GM19193 (cell line): Measurements from ENCODE around the gene BPIFA1.

ENCODE experiments used
- POLR2A ChIP-seq: IDR thresholded peaks from 4 replicates; pipeline ENCODE4 v1.6.1; 2011; ENCODE audit not compliant: insufficient read depth, insufficient read length; ENCODE audit errors: extremely low read depth

BPIFA1 gene

DNA sequence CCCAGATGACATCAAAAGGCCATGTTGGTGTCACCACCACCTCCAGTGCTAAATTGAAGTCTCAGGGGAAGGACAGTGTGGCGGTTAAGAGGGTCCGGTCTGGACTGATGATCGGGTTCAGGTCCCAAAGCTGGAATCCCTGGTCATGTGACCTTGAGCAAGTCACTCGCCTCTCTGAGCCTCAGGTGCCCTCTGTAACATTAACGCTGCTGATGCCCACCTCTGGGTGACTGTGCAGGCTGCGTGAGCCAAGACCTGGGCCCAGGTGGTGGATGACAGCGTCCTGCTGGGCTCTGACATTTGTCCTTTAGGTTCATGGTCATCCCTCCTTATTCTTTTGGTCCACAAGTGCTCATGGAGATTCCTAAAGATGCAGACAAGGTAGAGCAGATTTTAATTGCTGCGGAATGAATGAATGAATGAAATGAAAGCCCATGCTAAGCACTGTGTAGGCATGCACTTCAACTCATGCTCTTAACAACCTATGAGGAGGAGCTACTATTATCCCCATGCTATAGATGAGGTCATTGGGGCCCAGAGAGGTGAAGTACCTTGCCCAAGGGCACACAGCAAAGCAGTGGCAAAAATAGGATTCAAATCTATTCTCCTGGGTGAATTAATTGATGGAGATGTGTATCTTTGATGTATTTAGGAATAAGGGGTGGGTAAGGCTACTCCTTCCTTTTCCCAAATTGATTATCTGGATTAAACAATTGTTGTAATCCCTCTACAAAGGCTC lies 46.6 kb downstream of the BPIFA1 start:
- no peak for TF ChIP-seq POLR2A

DNA sequence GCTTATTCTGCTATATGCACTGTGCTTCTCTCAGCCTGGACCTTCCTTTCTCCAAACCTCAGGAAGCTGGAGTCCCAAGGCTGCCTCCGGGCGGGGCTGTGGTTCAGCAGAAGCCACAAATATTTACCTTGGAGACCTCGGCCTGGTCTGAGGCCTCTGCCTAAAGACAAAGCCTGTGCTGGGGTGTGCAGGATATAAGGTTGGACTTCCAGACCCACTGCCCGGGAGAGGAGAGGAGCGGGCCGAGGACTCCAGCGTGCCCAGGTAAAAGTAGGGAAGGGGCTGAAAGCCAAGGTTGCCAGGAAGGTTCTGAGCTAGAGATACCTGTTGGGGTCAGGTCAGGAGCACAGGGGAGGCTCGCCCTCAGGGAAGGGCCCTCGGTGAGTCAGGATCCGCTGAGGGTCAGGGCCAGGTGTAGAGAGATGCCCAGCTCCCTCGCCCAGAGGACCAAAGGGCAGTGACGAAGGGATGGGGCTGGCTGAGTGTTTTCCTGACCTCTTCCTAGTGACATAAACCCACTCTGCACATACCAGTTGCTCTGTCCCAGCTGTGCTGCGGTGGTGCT lies 47.3 kb downstream of the BPIFA1 start, which contains the start of gene BPIFB1:
TSS of gene BPIFB1 (plus strand) at position 224 of the 565 bp plus-strand sequence. CDS start 2,860 bp downstream, outside the sequence.
- TF ChIP-seq POLR2A = no peak

DNA sequence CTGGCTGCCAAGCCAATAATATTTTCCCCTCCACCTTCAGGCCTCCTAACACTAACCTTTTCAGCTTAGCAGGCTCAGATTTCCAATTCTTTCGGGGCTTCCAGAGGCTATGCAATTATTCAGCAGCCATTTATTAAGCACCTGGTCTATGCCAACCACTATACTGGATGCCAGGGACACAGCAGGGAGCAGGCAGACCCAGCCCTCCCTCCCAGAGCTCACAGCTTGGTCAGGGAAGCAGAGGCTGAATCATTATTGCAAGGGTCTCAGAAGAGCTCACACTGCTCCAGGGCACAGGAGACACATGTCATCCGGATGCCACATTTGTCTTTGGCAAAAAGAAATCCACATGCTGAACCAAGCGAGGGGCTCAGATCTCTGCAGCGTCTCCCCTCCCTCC lies 48.5 kb downstream of the BPIFA1 start:
- TF ChIP-seq POLR2A = no peak

DNA sequence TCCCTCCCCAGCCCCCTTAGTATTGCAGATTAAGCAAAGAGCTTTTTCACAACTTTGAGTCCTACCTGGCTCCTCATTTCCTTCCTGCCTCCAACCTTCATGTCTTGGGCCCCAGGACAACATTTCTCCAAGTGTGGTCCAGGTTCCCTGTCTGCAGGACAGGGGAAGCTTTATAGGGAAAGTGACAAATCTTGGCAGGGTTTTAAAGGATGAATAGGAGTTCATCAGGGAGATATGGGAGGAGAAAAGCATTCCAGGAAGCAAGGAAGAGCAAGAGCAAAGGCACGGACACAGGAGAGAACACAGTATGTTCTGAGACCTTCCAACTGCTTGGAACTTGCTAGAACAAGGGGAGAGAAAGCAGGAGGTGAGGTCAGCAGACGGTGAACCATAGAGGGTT lies 49.1 kb downstream of the BPIFA1 start:
- no peak for TF ChIP-seq POLR2A

DNA sequence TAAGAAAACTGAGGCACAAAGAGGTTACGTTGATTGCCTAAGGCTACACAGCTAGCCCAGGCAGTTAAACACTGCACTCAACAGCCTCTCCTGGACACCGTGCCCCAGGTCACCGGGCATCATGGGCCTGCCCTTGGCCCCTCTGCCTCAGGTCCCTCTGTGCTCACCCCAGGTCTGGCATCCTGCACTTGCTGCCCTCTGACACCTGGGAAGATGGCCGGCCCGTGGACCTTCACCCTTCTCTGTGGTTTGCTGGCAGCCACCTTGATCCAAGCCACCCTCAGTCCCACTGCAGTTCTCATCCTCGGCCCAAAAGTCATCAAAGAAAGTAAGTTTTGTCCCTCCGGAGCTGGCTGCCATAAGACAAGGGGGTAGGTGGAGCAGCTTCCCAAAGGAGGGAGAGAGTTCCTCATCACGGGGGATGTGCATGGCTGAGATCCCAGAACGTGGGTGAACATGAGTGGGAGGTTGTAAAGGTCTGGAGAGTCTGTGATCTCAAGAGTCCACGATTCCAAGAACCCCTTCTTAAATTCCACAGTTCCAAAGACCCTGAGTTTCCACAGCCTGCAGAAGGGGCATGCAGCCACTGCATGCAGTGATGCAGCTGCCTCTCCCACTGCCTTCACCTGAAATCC lies 50.2 kb downstream of the BPIFA1 start:
- TF ChIP-seq POLR2A = no peak

DNA sequence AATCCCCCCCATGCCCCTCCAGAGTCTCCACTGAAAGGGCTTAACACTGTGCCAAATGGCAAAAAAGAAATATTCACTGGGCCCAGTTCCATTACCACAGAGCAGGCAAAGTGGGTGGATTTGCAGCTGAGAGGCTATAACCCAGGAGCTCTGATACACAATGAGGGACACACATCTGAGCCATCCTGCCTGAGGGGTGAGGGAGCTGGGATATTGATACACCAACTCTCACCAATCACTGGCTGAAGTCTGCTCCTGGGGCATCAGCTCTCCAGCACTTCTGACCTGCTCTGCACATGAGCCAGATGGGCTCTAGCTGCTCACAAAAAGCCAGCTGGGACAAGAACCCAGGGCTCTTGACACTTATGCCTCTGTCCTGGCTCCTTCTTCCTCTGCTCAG lies 52.1 kb downstream of the BPIFA1 start:
- TF ChIP-seq POLR2A = no peak

DNA sequence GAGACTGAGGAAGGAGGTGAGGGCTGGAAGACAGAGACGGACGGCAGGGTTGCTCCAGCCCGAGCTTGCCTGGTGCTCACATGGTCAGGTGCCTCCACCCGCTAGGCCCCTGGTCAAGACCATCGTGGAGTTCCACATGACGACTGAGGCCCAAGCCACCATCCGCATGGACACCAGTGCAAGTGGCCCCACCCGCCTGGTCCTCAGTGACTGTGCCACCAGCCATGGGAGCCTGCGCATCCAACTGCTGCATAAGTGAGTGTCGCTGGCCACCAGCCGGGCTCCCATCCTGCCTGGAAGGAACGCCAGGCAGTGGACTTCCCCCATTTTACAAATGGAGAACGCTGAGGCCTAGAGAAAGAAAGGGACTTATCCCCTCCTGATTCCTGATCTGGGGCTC lies 55.1 kb downstream of the BPIFA1 start:
- TF ChIP-seq POLR2A = no peak

DNA sequence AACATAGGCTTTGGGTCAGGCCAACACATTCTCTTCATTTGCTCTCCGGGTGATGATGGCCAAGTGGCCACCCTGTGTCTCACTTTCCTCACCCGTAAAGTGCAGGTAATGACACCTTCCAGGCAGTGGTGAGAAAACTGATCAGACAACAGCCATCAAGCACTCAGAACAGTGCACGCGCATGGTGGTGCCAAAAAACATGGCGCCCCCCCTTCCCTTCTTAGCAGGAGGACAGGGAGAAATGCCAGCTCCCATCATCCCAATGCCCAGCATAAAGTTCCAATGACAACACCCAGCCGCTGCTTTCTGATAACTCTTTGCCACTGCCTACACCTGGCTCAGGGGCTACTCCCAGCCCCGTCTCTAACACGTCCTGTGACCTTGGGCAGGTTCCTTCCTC lies 55.6 kb downstream of the BPIFA1 start:
- TF ChIP-seq POLR2A = no peak

DNA sequence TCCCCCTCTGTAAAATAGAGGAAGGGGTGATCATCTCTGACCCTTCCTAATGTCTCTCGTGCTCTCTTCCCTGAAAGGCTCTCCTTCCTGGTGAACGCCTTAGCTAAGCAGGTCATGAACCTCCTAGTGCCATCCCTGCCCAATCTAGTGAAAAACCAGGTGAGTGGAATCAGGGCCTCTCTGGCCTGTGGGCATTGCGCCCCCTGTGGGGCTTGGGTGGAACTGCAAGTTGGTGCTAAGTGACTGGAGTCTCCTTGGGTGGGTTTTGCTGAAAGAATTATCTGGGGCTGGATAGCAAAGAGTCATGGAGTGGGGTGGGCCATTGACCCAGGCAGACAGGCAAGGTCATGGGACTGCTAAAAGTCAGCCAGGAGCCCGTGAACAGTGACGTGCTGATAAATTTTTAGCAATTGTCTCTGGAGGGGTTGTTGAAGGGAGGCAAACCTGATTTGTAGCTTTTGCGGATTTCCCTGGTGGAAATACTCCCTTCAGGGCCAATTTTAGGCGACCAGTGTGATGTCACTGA lies 56.1 kb downstream of the BPIFA1 start:
- no peak for TF ChIP-seq POLR2A
